ENCODE data around the gene ARHGAP6.

Gene ARHGAP6

DNA sequence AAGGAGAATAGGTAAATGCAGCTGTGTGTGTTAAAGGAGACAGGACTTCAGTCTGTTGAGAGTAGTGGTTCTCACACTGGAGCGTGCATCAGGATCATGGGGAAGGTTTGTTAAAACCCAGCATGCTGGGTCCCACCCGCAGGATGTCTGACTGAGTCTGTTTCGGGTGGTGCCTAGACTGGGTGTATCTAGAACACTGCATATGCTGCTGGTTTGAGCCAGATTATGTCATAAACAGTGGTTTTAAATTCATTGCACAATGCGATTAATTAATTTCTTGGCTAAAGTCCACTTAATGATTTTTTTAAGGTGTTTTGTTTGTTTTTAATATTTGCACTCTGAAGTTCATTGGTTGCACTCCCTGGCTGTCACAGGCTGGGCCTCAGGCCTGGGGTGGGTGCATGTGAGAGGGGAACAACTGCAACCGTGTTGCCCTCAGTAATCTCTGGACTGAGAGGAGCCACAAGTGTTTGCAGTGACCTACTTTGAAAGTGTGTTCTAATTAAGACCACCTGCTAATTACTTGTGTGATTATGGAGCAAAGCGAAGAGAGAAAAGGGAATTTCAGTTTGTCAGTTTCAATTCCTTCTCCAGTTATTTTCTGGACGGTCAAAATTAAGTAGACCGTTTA, 546.3 kb downstream of the ARHGAP6 start:
- H3K27ac ChIP-seq (ENCODE audit: poor library complexity, severe bottlenecking): no peak overlapping the region
- H3K4me1 ChIP-seq (ENCODE audit: insufficient read depth, poor library complexity, severe bottlenecking): no peaks in the 10 kb centered on the region
- DNase-seq (ENCODE audit: low spot score) (no peak), ATAC-seq (ENCODE audit: low read depth) (no peak)
- H3K36me3 ChIP-seq (ENCODE audit: low read depth): peaks cover 46% of the 10 kb centered on the region
- no peak for TF ChIP-seq CTCF (IDR thresholded peaks at IDR 0.05; ENCODE audit: poor library complexity, severe bottlenecking)
- no peaks in the 10 kb centered on the region for H3K9me3 ChIP-seq (ENCODE audit: severe bottlenecking)
- no peak overlapping the region for H3K4me3 ChIP-seq (ENCODE audit: severe bottlenecking)
- no peaks in the 10 kb centered on the region for H3K27me3 ChIP-seq (ENCODE audit: insufficient read depth, poor library complexity, severe bottlenecking)

DNA sequence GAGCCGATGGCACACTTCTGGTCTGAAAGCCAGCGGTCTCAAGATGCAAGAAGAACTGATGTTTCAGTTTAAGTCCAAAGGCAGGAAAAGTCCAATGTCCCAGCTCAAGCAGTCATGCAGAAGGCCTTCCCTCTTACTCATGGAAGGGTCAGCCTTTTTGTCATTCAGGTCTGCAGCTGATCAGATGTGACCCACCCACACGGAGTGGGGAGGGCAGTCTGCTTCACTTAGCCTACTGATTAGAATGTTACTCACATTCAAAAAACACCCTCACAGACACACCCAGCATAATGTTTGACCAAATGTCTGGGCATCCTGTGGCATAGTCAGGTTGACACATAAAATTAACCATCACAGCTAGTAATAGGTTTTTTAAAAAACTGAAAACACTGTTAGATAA, 548.0 kb downstream of the ARHGAP6 start:
- Histone ChIP-seq H3K27me3 (ENCODE audit: insufficient read depth, poor library complexity, severe bottlenecking) (no peaks in the 10 kb centered on the region), H3K27ac (ENCODE audit: poor library complexity, severe bottlenecking) (no peak overlapping the region), H3K9me3 (ENCODE audit: severe bottlenecking) (no peaks in the 10 kb centered on the region), H3K4me3 (ENCODE audit: severe bottlenecking) (no peak overlapping the region), H3K36me3 (ENCODE audit: low read depth) (peaks cover 57% of the 10 kb centered on the region), H3K4me1 (ENCODE audit: insufficient read depth, poor library complexity, severe bottlenecking) (no peaks in the 10 kb centered on the region)
- TF ChIP-seq CTCF (IDR thresholded peaks at IDR 0.05; ENCODE audit: poor library complexity, severe bottlenecking): no peak
- ATAC-seq (ENCODE audit: low read depth) (no peak), DNase-seq (ENCODE audit: low spot score) (no peak)

- H3K27me3 ChIP-seq (ENCODE audit: insufficient read depth, poor library complexity, severe bottlenecking): no peaks in the 10 kb centered on the region
- no peaks in the 10 kb centered on the region for H3K4me1 ChIP-seq (ENCODE audit: insufficient read depth, poor library complexity, severe bottlenecking)
- H3K9me3 ChIP-seq (ENCODE audit: severe bottlenecking): no peaks in the 10 kb centered on the region
- no peak for TF ChIP-seq CTCF (IDR thresholded peaks at IDR 0.05; ENCODE audit: poor library complexity, severe bottlenecking)
- peaks cover 59% of the 10 kb centered on the region for H3K36me3 ChIP-seq (ENCODE audit: low read depth)
- no peak overlapping the region for H3K27ac ChIP-seq (ENCODE audit: poor library complexity, severe bottlenecking)
- DNase-seq (ENCODE audit: low spot score) (no peak), ATAC-seq (ENCODE audit: low read depth) (no peak)
- H3K4me3 ChIP-seq (ENCODE audit: severe bottlenecking): no peak overlapping the region
Measured at GRCh38 chrX:11113731-11114130, 552.0 kb downstream of the ARHGAP6 start.

DNA sequence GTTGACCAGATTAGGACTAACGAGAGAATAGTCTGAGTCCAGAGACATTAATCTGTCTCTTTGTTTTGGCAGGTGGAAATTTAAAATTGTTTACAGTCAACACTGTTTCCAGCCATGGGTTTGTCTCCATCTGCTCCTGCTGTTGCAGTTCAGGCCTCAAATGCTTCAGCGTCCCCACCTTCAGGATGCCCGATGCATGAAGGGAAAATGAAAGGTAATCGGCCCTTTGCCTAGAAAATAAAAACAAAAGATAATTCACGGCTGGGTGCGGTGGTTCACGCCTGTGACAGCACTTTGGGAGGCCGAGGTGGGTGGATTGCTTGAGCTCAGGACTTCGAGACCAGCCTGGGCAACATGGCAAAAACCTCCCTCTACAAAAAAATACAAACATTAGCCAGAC, 553.8 kb downstream of the ARHGAP6 start:
- no peak for DNase-seq (ENCODE audit: low spot score)
- no peaks in the 10 kb centered on the region for H3K4me1 ChIP-seq (ENCODE audit: insufficient read depth, poor library complexity, severe bottlenecking)
- H3K27me3 ChIP-seq (ENCODE audit: insufficient read depth, poor library complexity, severe bottlenecking): no peaks in the 10 kb centered on the region
- peaks cover 41% of the 10 kb centered on the region for H3K36me3 ChIP-seq (ENCODE audit: low read depth)
- ATAC-seq (ENCODE audit: low read depth): no peak
- H3K4me3 ChIP-seq (ENCODE audit: severe bottlenecking): peak overlapping the region; percentile 97
- H3K9me3 ChIP-seq (ENCODE audit: severe bottlenecking): no peaks in the 10 kb centered on the region
- H3K27ac ChIP-seq (ENCODE audit: poor library complexity, severe bottlenecking): peak overlapping the region; percentile 34
- no peak for TF ChIP-seq CTCF (IDR thresholded peaks at IDR 0.05; ENCODE audit: poor library complexity, severe bottlenecking)

GRCh38 chrX:11111037-11111851, 554.5 kb downstream of the ARHGAP6 start, which contains the start of gene HCCS:
Gene HCCS, plus strand, starts transcription at chrX:11111332. Its CDS starts 729 bp downstream, at chrX:11112061.
- no peak for TF ChIP-seq CTCF (IDR thresholded peaks at IDR 0.05; ENCODE audit: poor library complexity, severe bottlenecking)
- DNase-seq (ENCODE audit: low spot score): peak; percentile 60
- Histone ChIP-seq H3K4me1 (ENCODE audit: insufficient read depth, poor library complexity, severe bottlenecking) (no peaks in the 10 kb centered on the region), H3K27ac (ENCODE audit: poor library complexity, severe bottlenecking) (peak within 1 kb of the TSS; percentile 34), H3K4me3 (ENCODE audit: severe bottlenecking) (peak within 1 kb of the TSS; percentile 97), H3K9me3 (ENCODE audit: severe bottlenecking) (no peaks in the 10 kb centered on the region), H3K27me3 (ENCODE audit: insufficient read depth, poor library complexity, severe bottlenecking) (no peaks in the 10 kb centered on the region), H3K36me3 (ENCODE audit: low read depth) (peaks cover 34% of the 10 kb centered on the region)
- peak; percentile 92 for ATAC-seq (ENCODE audit: low read depth)
